Mesenchymal stem cell (in vitro differentiated cells and primary cell): ENCODE measurements around the gene GOLIM4.

Experiments
- DNase-seq: peaks from one replicate; pipeline ENCODE4 v3.0.0-alpha.2; 2013
- H2AFZ ChIP-seq: one replicate; pipeline ENCODE4 v1.6.1; 2013; ENCODE audit warnings: low read depth, mild to moderate bottlenecking, control low read depth, inconsistent platforms, low read length, moderate library complexity
- H2AK5ac ChIP-seq: 2 replicates; pipeline ENCODE4 v1.6.1; 2013; ENCODE audit warnings: low read length, moderate library complexity, mild to moderate bottlenecking, inconsistent platforms; ENCODE audit not compliant: severe bottlenecking
- H2BK120ac ChIP-seq: one replicate; pipeline ENCODE4 v1.6.1; 2013; ENCODE audit warnings: low read depth, mild to moderate bottlenecking, inconsistent platforms, low read length, moderate library complexity
- H2BK12ac ChIP-seq, 2 experiments: one replicate each; pipeline ENCODE4 v1.6.1; 2013; ENCODE audit warnings: inconsistent platforms in 2 of 2, low read length in 2 of 2, mild to moderate bottlenecking in 2 of 2, moderate library complexity in 2 of 2, control low read depth in 1 of 2
- H2BK15ac ChIP-seq: one replicate; pipeline ENCODE4 v1.6.1; 2013; ENCODE audit warnings: mild to moderate bottlenecking, low read depth, inconsistent platforms; ENCODE audit not compliant: poor library complexity, severe bottlenecking
- H2BK5ac ChIP-seq: 2 replicates; pipeline ENCODE4 v1.6.1; 2013; ENCODE audit warnings: low read depth, mild to moderate bottlenecking, low read length, control low read depth, inconsistent platforms; ENCODE audit not compliant: poor library complexity, severe bottlenecking
- H3K14ac ChIP-seq, 2 experiments: one replicate each; pipeline ENCODE4 v1.6.1; 2013; ENCODE audit warnings: inconsistent platforms in 2 of 2, low read length in 2 of 2, control low read depth in 1 of 2, mild to moderate bottlenecking in 1 of 2, moderate library complexity in 1 of 2
- H3K18ac ChIP-seq, 2 experiments: one replicate each; pipeline ENCODE4 v1.6.1; 2013; ENCODE audit warnings: inconsistent platforms in 2 of 2, low read length in 2 of 2, control low read depth in 1 of 2, low read depth in 1 of 2, mild to moderate bottlenecking in 1 of 2
- H3K23ac ChIP-seq, 2 experiments: one replicate each; pipeline ENCODE4 v1.6.1; 2013; ENCODE audit warnings: inconsistent platforms in 2 of 2, low read length in 2 of 2, mild to moderate bottlenecking in 2 of 2, moderate library complexity in 2 of 2, control low read depth in 1 of 2
- H3K27ac ChIP-seq: 2 replicates; pipeline ENCODE4 v1.5.1; 2013; ENCODE audit warnings: mild to moderate bottlenecking, moderate library complexity, low read length, control low read depth, inconsistent platforms; ENCODE audit not compliant: poor library complexity, severe bottlenecking
- H3K27me3 ChIP-seq, 2 experiments: 2 replicates each; pipeline versions ENCODE4 v1.6.1 to v1.7.0; 2013; ENCODE audit warnings: low read length in 2 of 2, mild to moderate bottlenecking in 2 of 2, moderate library complexity in 2 of 2, control low read depth in 1 of 2, inconsistent platforms in 1 of 2; ENCODE audit not compliant: control insufficient read depth in 1 of 2, insufficient read depth in 1 of 2
- H3K36me3 ChIP-seq, 2 experiments: 2 replicates each; pipeline versions ENCODE4 v1.6.1 to v1.7.0; 2013; ENCODE audit warnings: low read length in 2 of 2, control low read depth in 1 of 2, inconsistent platforms in 1 of 2, low read depth in 1 of 2, mild to moderate bottlenecking in 1 of 2; ENCODE audit not compliant: insufficient read depth in 2 of 2, control insufficient read depth in 1 of 2
- H3K4ac ChIP-seq, 2 experiments: one replicate each; pipeline ENCODE4 v1.6.1; 2013; ENCODE audit warnings: inconsistent platforms in 2 of 2, low read length in 2 of 2, mild to moderate bottlenecking in 2 of 2, moderate library complexity in 2 of 2, control low read depth in 1 of 2, low read depth in 1 of 2
- H3K4me1 ChIP-seq: 2 replicates; pipeline ENCODE4 v1.6.1; 2013; ENCODE audit warnings: low read depth, low read length, control low read depth; ENCODE audit not compliant: control insufficient read depth, insufficient read depth
- H3K4me2 ChIP-seq: 2 replicates; pipeline ENCODE4 v1.6.1; 2013; ENCODE audit warnings: low read length, mild to moderate bottlenecking, inconsistent platforms; ENCODE audit not compliant: poor library complexity, severe bottlenecking
- H3K4me3 ChIP-seq, 2 experiments: 2 replicates each; pipeline versions ENCODE4 v1.5.1 to v1.7.0; 2013; ENCODE audit warnings: low read length in 2 of 2, mild to moderate bottlenecking in 2 of 2, control low read depth in 1 of 2, low read depth in 1 of 2; ENCODE audit not compliant: insufficient read depth in 1 of 2
- H3K79me1 ChIP-seq: replicated peaks from 2 replicates; pipeline ENCODE4 v1.6.1; 2013; ENCODE audit warnings: mild to moderate bottlenecking, control low read depth, low read length, inconsistent platforms; ENCODE audit not compliant: poor library complexity, severe bottlenecking
- H3K9ac ChIP-seq: 2 replicates; pipeline ENCODE4 v1.7.0; 2013; ENCODE audit warnings: mild to moderate bottlenecking, low read length, moderate library complexity
- H3K9me3 ChIP-seq: 2 replicates; pipeline ENCODE4 v1.7.0; 2013; ENCODE audit warnings: mild to moderate bottlenecking, low read length; ENCODE audit not compliant: control insufficient read depth
- H4K8ac ChIP-seq: one replicate; pipeline ENCODE4 v1.6.1; 2013; ENCODE audit warnings: inconsistent platforms, mild to moderate bottlenecking, low read length, moderate library complexity
- H4K91ac ChIP-seq: one replicate; pipeline ENCODE4 v1.6.1; 2013; ENCODE audit warnings: mild to moderate bottlenecking, low read length, inconsistent platforms
- WGBS: methylation state at CpG from one replicate; pipeline ENCODE4 v1.1.7; 2013; ENCODE audit warnings: mixed read lengths; 5-methylcytosine and 5-hydroxymethylcytosine counted together

Gene GOLIM4

GRCh38 chr3:168127466-168127865 lies 31.7 kb upstream of the GOLIM4 start:
- H3K9ac ChIP-seq: no peak overlapping the region
- H2BK15ac ChIP-seq: no peak overlapping the region
- whole genome bisulfite sequencing: 80% methylated on average over 1 of the region's 1 CpG
- H2AFZ ChIP-seq: no peak overlapping the region
- no peak overlapping the region for H3K4me3 ChIP-seq
- H2BK120ac ChIP-seq: no peak overlapping the region
- H2BK5ac ChIP-seq: no peak overlapping the region
- H3K14ac ChIP-seq: no peak overlapping the region
- H3K18ac ChIP-seq: no peak overlapping the region
- H3K27ac ChIP-seq: no peak overlapping the region
- H4K91ac ChIP-seq: no peak overlapping the region
- no peaks in the 10 kb centered on the region for H3K27me3 ChIP-seq
- H4K8ac ChIP-seq: no peak overlapping the region
- DNase-seq: no peak
- H3K23ac ChIP-seq: no peak overlapping the region
- no peaks in the 10 kb centered on the region for H3K4me1 ChIP-seq
- no peak overlapping the region for H3K4ac ChIP-seq
- no peak overlapping the region for H2BK12ac ChIP-seq
- no peaks in the 10 kb centered on the region for H3K9me3 ChIP-seq
- H2AK5ac ChIP-seq: no peak overlapping the region
- H3K79me1 ChIP-seq: no peaks in the 10 kb centered on the region
- no peaks in the 10 kb centered on the region for H3K36me3 ChIP-seq
- H3K4me2 ChIP-seq: no peak overlapping the region

- WGBS: 98% methylated on average over 6 of the region's 7 CpGs
- no peak overlapping the region for H4K91ac ChIP-seq
- H3K4ac ChIP-seq: no peak overlapping the region
Measured at GRCh38 chr3:168124791-168125190, 29.1 kb upstream of the GOLIM4 start.

GRCh38 chr3:168124291-168124690 lies 28.6 kb upstream of the GOLIM4 start:
- no peak for DNase-seq
- Histone ChIP-seq H2BK12ac (no peak overlapping the region), H3K14ac (no peak overlapping the region), H3K18ac (no peak overlapping the region), H2BK5ac (no peak overlapping the region), H3K4me2 (no peak overlapping the region), H2BK120ac (no peak overlapping the region), H3K4me1 (no peaks in the 10 kb centered on the region), H3K79me1 (no peaks in the 10 kb centered on the region), H4K91ac (no peak overlapping the region), H3K27me3 (no peaks in the 10 kb centered on the region), H2BK15ac (no peak overlapping the region), H3K27ac (no peak overlapping the region), H3K4ac (no peak overlapping the region), H4K8ac (no peak overlapping the region), H3K4me3 (no peak overlapping the region), H2AFZ (no peak overlapping the region), H2AK5ac (no peak overlapping the region), H3K23ac (no peak overlapping the region), H3K36me3 (no peaks in the 10 kb centered on the region), H3K9me3 (no peaks in the 10 kb centered on the region), H3K9ac (peak overlapping the region; percentile 22)

More at GRCh38 chr3:168124791-168125190, 29.1 kb upstream of the GOLIM4 start:
- no peak for DNase-seq
- no peak overlapping the region for H2BK120ac ChIP-seq
- H3K4me2 ChIP-seq: no peak overlapping the region
- no peak overlapping the region for H3K14ac ChIP-seq
- H2AK5ac ChIP-seq: no peak overlapping the region
- no peak overlapping the region for H3K23ac ChIP-seq
- no peaks in the 10 kb centered on the region for H3K79me1 ChIP-seq
- H3K4me3 ChIP-seq: no peak overlapping the region
- H3K4me1 ChIP-seq: no peaks in the 10 kb centered on the region
- H2BK5ac ChIP-seq: no peak overlapping the region
- no peak overlapping the region for H2AFZ ChIP-seq
- H3K27ac ChIP-seq: no peak overlapping the region
- no peak overlapping the region for H3K18ac ChIP-seq
- no peak overlapping the region for H2BK12ac ChIP-seq
- H2BK15ac ChIP-seq: no peak overlapping the region
- H4K8ac ChIP-seq: no peak overlapping the region
- no peaks in the 10 kb centered on the region for H3K27me3 ChIP-seq
- H3K9ac ChIP-seq: no peak overlapping the region
- H3K9me3 ChIP-seq: no peaks in the 10 kb centered on the region
- no peaks in the 10 kb centered on the region for H3K36me3 ChIP-seq

GRCh38 chr3:168123201-168124176 lies 27.8 kb upstream of the GOLIM4 start:
- Histone ChIP-seq H4K8ac (no peak overlapping the region), H3K4me2 (no peak overlapping the region), H3K4ac (no peak overlapping the region), H3K18ac (no peak overlapping the region), H2BK5ac (no peak overlapping the region), H3K79me1 (no peaks in the 10 kb centered on the region), H3K27me3 (no peaks in the 10 kb centered on the region), H3K23ac (no peak overlapping the region), H3K4me3 (no peak overlapping the region), H2BK12ac (no peak overlapping the region), H2BK15ac (no peak overlapping the region), H3K9me3 (no peaks in the 10 kb centered on the region), H2AFZ (no peak overlapping the region), H3K14ac (no peak overlapping the region), H4K91ac (no peak overlapping the region), H2BK120ac (no peak overlapping the region), H2AK5ac (no peak overlapping the region), H3K4me1 (no peaks in the 10 kb centered on the region), H3K9ac (peak overlapping the region; percentile 22), H3K27ac (no peak overlapping the region), H3K36me3 (no peaks in the 10 kb centered on the region)
- DNase-seq: no peak
- 93% methylated on average over 5 of the region's 6 CpGs for WGBS
